K562 (cell line): ENCODE results near the gene CEMIP. TPM values are rescaled to one million over a fixed set of nuclear protein-coding genes. Genes with fewer than 3 reads are reported as not detected.

Experiments used
- ATAC-seq: fragments of 200-7000 bp; cut with Tn5 transposase; 3 replicates; pipeline ENCODE4 v1.9.1; 2020; ENCODE audit warnings: moderate library complexity
- BruUV-seq: library from RNA; stranded (reverse); fragments of 400-500 nt; replicated peaks from 2 replicates; lab custom pipeline; 2021; lab: Mats Ljungman, UMichigan
- CTCF ChIA-PET: fragments of 300-600 bp; formaldehyde crosslinking; extraction: SDS; loops from one replicate; lab custom pipeline; 2021; ENCODE audit warnings: low intra/inter-chr PET ratio; lab: Yijun Ruan, JAX
- POLR2A ChIA-PET: fragments of 300-600, 350-650 bp; sonication (Branson Sonifier 250); formaldehyde crosslinking; extraction: SDS; loops from one replicate; lab custom pipeline; 2021; ENCODE audit warnings: antibody characterized with exemption, inconsistent platforms; lab: Yijun Ruan, JAX
- DNase-seq, 4 experiments: peaks; one replicate each; pipeline versions ENCODE4 v3.0.0 to v3.0.0-alpha.2; 2011 to 2018; ENCODE audit warnings: low spot score in 3 of 4, mixed read lengths in 3 of 4; ENCODE audit errors: extremely low read depth in 1 of 4
- FAIRE-seq: peaks from 2 replicates; lab custom pipeline; 2011; peaks lifted over from hg19 to GRCh38; lab: Jason Lieb, UNC
- H2AFZ ChIP-seq: 2 replicates; pipeline ENCODE4 v1.6.0; 2011; ENCODE audit warnings: low read depth, low read length, control low read depth, inconsistent platforms
- H3K27ac ChIP-seq: fragments of 200-600 bp; 3 replicates; pipeline ENCODE4 v1.8.0; 2011; ENCODE audit warnings: low read depth, mild to moderate bottlenecking, control low read depth, inconsistent platforms, low read length, moderate library complexity, mixed read lengths; ENCODE audit errors: extremely low read depth
- H3K27me3 ChIP-seq, 2 experiments: fragments of 300-600 bp in 1 of 2; 2 replicates in 1 of 2; 3 replicates in 1 of 2; pipeline versions ENCODE4 v1.6.0 to v1.8.0; 2011; ENCODE audit warnings: inconsistent platforms in 2 of 2, low read length in 2 of 2, mild to moderate bottlenecking in 1 of 2, mixed read lengths in 1 of 2, moderate library complexity in 1 of 2; ENCODE audit not compliant: control insufficient read depth in 2 of 2, insufficient read depth in 2 of 2
- H3K36me3 ChIP-seq: fragments of 300-600 bp; 3 replicates; pipeline ENCODE4 v1.8.0; 2011; ENCODE audit warnings: mild to moderate bottlenecking, low read length, inconsistent platforms; ENCODE audit not compliant: control insufficient read depth, insufficient read depth
- H3K4me1 ChIP-seq, 2 experiments: fragments of 200-600 bp in 1 of 2; replicated peaks in 1 of 2; 2 replicates in 1 of 2; 3 replicates in 1 of 2; pipeline versions ENCODE4 v1.5.1 to v1.8.0; 2011; ENCODE audit warnings: inconsistent platforms in 2 of 2, low read length in 2 of 2, mild to moderate bottlenecking in 1 of 2, mixed read lengths in 1 of 2, moderate library complexity in 1 of 2; ENCODE audit not compliant: control insufficient read depth in 2 of 2, insufficient read depth in 2 of 2
- H3K4me2 ChIP-seq: 2 replicates; pipeline ENCODE4 v1.6.1; 2011; ENCODE audit warnings: low read length, control low read depth, inconsistent platforms, mixed read lengths; ENCODE audit not compliant: insufficient read depth
- H3K4me3 ChIP-seq: fragments of 200-600 bp; sonication (generic), shearing (Covaris generic); 2 replicates; pipeline ENCODE4 v1.5.1; 2016; ENCODE audit warnings: control low read depth, inconsistent platforms
- H3K79me2 ChIP-seq: fragments of 200-600 bp; 3 replicates; pipeline ENCODE4 v1.8.0; 2011; ENCODE audit warnings: low read length, inconsistent platforms; ENCODE audit not compliant: control insufficient read depth, insufficient read depth
- H3K9ac ChIP-seq, 2 experiments: 2 replicates each; pipeline versions ENCODE4 v1.6.0 to v1.6.1; 2011; ENCODE audit warnings: low read depth in 2 of 2, low read length in 2 of 2, control low read depth in 1 of 2, inconsistent platforms in 1 of 2, mild to moderate bottlenecking in 1 of 2, mixed read lengths in 1 of 2; ENCODE audit not compliant: insufficient read depth in 1 of 2
- H3K9me1 ChIP-seq: one replicate; pipeline ENCODE4 v1.6.0; 2011; ENCODE audit warnings: inconsistent platforms, mild to moderate bottlenecking, low read length, moderate library complexity; ENCODE audit not compliant: control insufficient read depth, insufficient read depth
- H3K9me3 ChIP-seq: replicated peaks from 2 replicates; pipeline ENCODE4 v1.5.1; 2011; ENCODE audit warnings: low read depth, low read length, inconsistent platforms; ENCODE audit not compliant: control insufficient read depth, insufficient read depth
- H4K20me1 ChIP-seq: replicated peaks from 2 replicates; pipeline ENCODE4 v1.6.1; 2011; ENCODE audit warnings: low read length, inconsistent platforms, mixed read lengths; ENCODE audit not compliant: control insufficient read depth, insufficient read depth
- BRD4 ChIP-seq: fragments of 200-600 bp; sonication (generic); IDR thresholded peaks from 2 replicates; pipeline ENCODE4 v1.6.1; 2017; ENCODE audit warnings: inconsistent platforms
- CXXC5 ChIP-seq: fragments of 250-450 bp; sonication (Bioruptor Pico); IDR thresholded peaks from 2 replicates; pipeline ENCODE4 v1.8.0; 2022; ENCODE audit warnings: inconsistent platforms, mild to moderate bottlenecking, moderate library complexity
- SMAD1 ChIP-seq: fragments of 150-350 bp; IDR thresholded peaks from 2 replicates; pipeline ENCODE4 v1.6.1; 2014; ENCODE audit warnings: low read length, low read depth; ENCODE audit not compliant: partially characterized antibody
- SPI1 ChIP-seq: IDR thresholded peaks from 2 replicates; pipeline ENCODE4 v1.6.1; 2011; ENCODE audit warnings: low read depth, low read length, control low read depth, borderline replicate concordance
- SRF ChIP-seq, 2 experiments: fragments of 250-450, 450-650 bp in 1 of 2; sonication (Bioruptor Pico) in 1 of 2; sonication (generic) in 1 of 2; formaldehyde crosslinking; IDR thresholded peaks; 2 replicates each; pipeline versions ENCODE4 v1.5.0 to v1.5.1; 2020 to 2022; ENCODE audit warnings: mild to moderate bottlenecking in 1 of 2, missing genetic modification reagents in 1 of 2
- TFE3 ChIP-seq: fragments of 450-650 bp; formaldehyde crosslinking; IDR thresholded peaks from 2 replicates; pipeline ENCODE4 v1.4.0; 2020; ENCODE audit warnings: mild to moderate bottlenecking, mixed read lengths
- ZNF134 ChIP-seq: fragments of 250-450 bp; sonication (Bioruptor Pico); conservative IDR thresholded peaks from 2 replicates; pipeline ENCODE4 v1.4.0; 2020
- ZNF146 ChIP-seq: IDR thresholded peaks from one replicate; pipeline ENCODE4 v1.6.1; 2018; ENCODE audit warnings: missing compliant biosample characterization; ENCODE audit not compliant: unreplicated experiment
- ZNF311 ChIP-seq: fragments of 250-450 bp; sonication (Bioruptor Pico); IDR thresholded peaks from 2 replicates; pipeline ENCODE4 v1.4.0; 2020; ENCODE audit warnings: mild to moderate bottlenecking, moderate library complexity
- ZNF518B ChIP-seq: fragments of 250-450 bp; sonication (Bioruptor Pico); IDR thresholded peaks from 2 replicates; pipeline ENCODE4 v1.5.0; 2021; ENCODE audit warnings: mild to moderate bottlenecking, moderate library complexity
- ZSCAN29 ChIP-seq: fragments of 450-650 bp; IDR thresholded peaks from 2 replicates; pipeline ENCODE4 v1.6.1; 2017
- WGBS: fragments of 100-300 bp; shearing (Covaris generic); methylation state at CpG from one replicate; pipeline ENCODE4 v1.1.6; 2016; ENCODE audit warnings: low coverage, mixed read lengths; ENCODE audit not compliant: insufficient coverage; ENCODE audit errors: missing lambda C conversion rate; 5-methylcytosine and 5-hydroxymethylcytosine counted together
- in situ Hi-C: fragments of 300-500 bp; cut with MboI; formaldehyde crosslinking; loops from 4 replicates; pipeline ENCODE4 v1.15.0; 2018; ENCODE audit warnings: inconsistent platforms, mixed read lengths
- intact Hi-C: fragments of 100-400 bp; cut with micrococcal nuclease; formaldehyde crosslinking; loops from 2 replicates; pipeline ENCODE4 v1.14.2; 2022
- polyA plus RNA-seq, 8 experiments: library from polyadenylated mRNA; depleted of rRNA in 4 of 8; stranded (reverse) in 5 of 8; unstranded in 3 of 8; fragments of >200 nt; fragmentation: Nextera tagmentation in 2 of 8; fragmentation: Illumina TruSeq in 1 of 8; extraction: Ambion mirVana in 2 of 8; extraction: Trizol in 1 of 8; gene quantifications; 2 replicates each; pipeline versions ENCODE4 v1.2.1 to v1.2.3, GENCODE V29; 2011 to 2014; ENCODE audit warnings: inconsistent platforms in 1 of 8, missing spikeins in 1 of 8
- total RNA-seq, 7 experiments: library from RNA; depleted of rRNA in 6 of 7; stranded (reverse); fragments of >200 nt in 6 of 7; fragmentation: Illumina TruSeq in 2 of 7; extraction: Trizol in 2 of 7; gene quantifications; 2 replicates each; pipeline versions ENCODE4 v1.2.1 to v1.2.3, GENCODE V29; 2011 to 2021; ENCODE audit warnings: low replicate concordance in 1 of 7

CEMIP gene
- total and polyA plus RNA-seq, 9 of the 15 experiments (the other 6 are each of a cell fraction or from before 2014, with no cell fraction given) = 0.33 TPM; not detected in 8

- Histone ChIP-seq H4K20me1 (no peaks in the 10 kb centered on the region; the same call in 1 of the 2 replicates), H3K9me1 (no peaks in the 10 kb centered on the region), H3K4me2 (no peak overlapping the region), H3K27ac (no peak overlapping the region), H3K79me2 (no peaks in the 10 kb centered on the region), H3K4me1 (no peaks in the 10 kb centered on the region), H2AFZ (no peak overlapping the region), H3K36me3 (no peaks in the 10 kb centered on the region), H3K9ac (no peak overlapping the region), H3K27me3 (peaks cover 35 to 62% of the 10 kb centered on the region in 2 experiments), H3K4me3 (no peak overlapping the region), H3K9me3 (no peaks in the 10 kb centered on the region)
- POLR2A ChIA-PET = interaction anchor here (0.9 to 1.4 kb wide), 3 partner anchors 9 to 39 kb away, joined by 3 to 4 read pairs (median 3); no protein-coding TSS in a partner anchor
- in situ Hi-C loops (no loop called here), intact Hi-C loops (no loop called here)
- CTCF ChIA-PET = no interaction called here
- no peak for DNase-seq
- 3% methylated on average over 2 of the region's 3 CpGs for WGBS
- TF ChIP-seq SRF (CRISPR knock-in tag; IDR thresholded peaks at IDR 0.05) = no peak
- 0 out of 2 replicates have a peak, but pooled peaks have one; percentile 19 for TF ChIP-seq SPI1
- no peak for ATAC-seq
- no peak for FAIRE-seq
- no TSS peak for BruUV-seq
Observed at GRCh38 chr15:80878242-80878866, 99.2 kb downstream of the CEMIP start.

GRCh38 chr15:80878867-80879250, 99.7 kb downstream of the CEMIP start:
- no peak overlapping the region for H3K4me2 ChIP-seq
- no peaks in the 10 kb centered on the region; the same call in 1 of the 2 replicates for H4K20me1 ChIP-seq
- in situ Hi-C loops (no loop called here), intact Hi-C loops (no loop called here)
- H3K27me3 ChIP-seq = peaks cover 35 to 61% of the 10 kb centered on the region in 2 experiments
- no peak overlapping the region for H2AFZ ChIP-seq
- no peaks in the 10 kb centered on the region for H3K4me1 ChIP-seq
- no peak overlapping the region for H3K9ac ChIP-seq
- no peak for ATAC-seq
- no peaks in the 10 kb centered on the region for H3K79me2 ChIP-seq
- H3K9me3 ChIP-seq = no peaks in the 10 kb centered on the region
- no peak overlapping the region for H3K27ac ChIP-seq
- 0% methylated on average over 2 of the region's 2 CpGs for WGBS
- BruUV-seq = no TSS peak
- ChIA-PET POLR2A (interaction anchor here (1.1 to 1.4 kb wide), 2 partner anchors 8 to 35 kb away, joined by 3 to 4 read pairs; no protein-coding TSS in a partner anchor), CTCF (no interaction called here)
- DNase-seq = no peak
- no peaks in the 10 kb centered on the region for H3K36me3 ChIP-seq
- no peak for FAIRE-seq
- H3K9me1 ChIP-seq = no peaks in the 10 kb centered on the region
- no peak overlapping the region for H3K4me3 ChIP-seq
- TF ChIP-seq SMAD1 (no peak), ZSCAN29 (no peak), TFE3 (CRISPR knock-in tag) (no peak), ZNF146 (CRISPR knock-in tag) (no peak), CXXC5 (CRISPR knock-in tag) (no peak), ZNF134 (CRISPR knock-in tag) (no peak), BRD4 (no peak), ZNF518B (CRISPR knock-in tag) (no peak), ZNF311 (CRISPR knock-in tag) (no peak)
